H1 (cell line): ENCODE data around the gene SLC19A1. TPM values are rescaled to one million over a fixed set of nuclear protein-coding genes. Genes with fewer than 3 reads are reported as not detected.

Experiments used
- CTCF ChIA-PET: fragments of 300-600 bp; sonication (Branson Sonifier 250); formaldehyde crosslinking; loops from one replicate; lab custom pipeline; 2021; ENCODE audit not compliant: partially characterized antibody; lab: Charles Lee
- POLR2A ChIA-PET: fragments of 300-600 bp; sonication (Branson Sonifier 250); formaldehyde crosslinking; loops from one replicate; lab custom pipeline; 2021; ENCODE audit warnings: inconsistent platforms; ENCODE audit not compliant: partially characterized antibody; lab: Charles Lee
- DNase-seq, 2 experiments: peaks; one replicate each; pipeline versions ENCODE4 v3.0.0 to v3.0.0-alpha.2; 2010 to 2022; ENCODE audit warnings: low spot score in 2 of 2, low read depth in 1 of 2, mixed read lengths in 1 of 2
- FAIRE-seq: peaks from 2 replicates; lab custom pipeline; 2011; peaks lifted over from hg19 to GRCh38; lab: Jason Lieb, UNC
- H2AFZ ChIP-seq: 2 replicates; pipeline ENCODE4 v1.8.1; 2012; ENCODE audit warnings: low read length, inconsistent platforms
- H2AK5ac ChIP-seq: 2 replicates; pipeline ENCODE4 v1.6.1; 2013; ENCODE audit warnings: low read depth, low read length
- H2BK120ac ChIP-seq: replicated peaks from 2 replicates; pipeline ENCODE3; 2013; ENCODE audit warnings: low read depth, low read length, inconsistent platforms
- H2BK12ac ChIP-seq: 2 replicates; pipeline ENCODE4 v1.6.1; 2013; ENCODE audit warnings: low read depth, low read length
- H2BK15ac ChIP-seq: 2 replicates; pipeline ENCODE4 v1.6.1; 2013; ENCODE audit warnings: low read length
- H2BK20ac ChIP-seq: 2 replicates; pipeline ENCODE4 v1.6.1; 2013; ENCODE audit warnings: low read length
- H2BK5ac ChIP-seq: 2 replicates; pipeline ENCODE4 v1.6.1; 2013; ENCODE audit warnings: low read depth, low read length
- H3K14ac ChIP-seq: 2 replicates; pipeline ENCODE4 v1.6.1; 2013; ENCODE audit warnings: inconsistent platforms; ENCODE audit not compliant: insufficient read length
- H3K18ac ChIP-seq: 2 replicates; pipeline ENCODE4 v1.6.1; 2013; ENCODE audit warnings: low read length; ENCODE audit errors: extremely low read depth
- H3K23ac ChIP-seq: 2 replicates; pipeline ENCODE4 v1.6.1; 2013; ENCODE audit warnings: inconsistent platforms; ENCODE audit not compliant: insufficient read length
- H3K23me2 ChIP-seq: 2 replicates; pipeline ENCODE4 v1.6.1; 2013; ENCODE audit warnings: low read depth, low read length
- H3K27ac ChIP-seq: 2 replicates; pipeline ENCODE4 v1.6.1; 2011; ENCODE audit warnings: low read depth, low read length, inconsistent platforms
- H3K27me3 ChIP-seq, 4 experiments: replicated peaks in 1 of 4; 1 replicate in 1 of 4; 2 replicates in 3 of 4; pipeline versions ENCODE4 v1.6.1 to v1.8.1; 2011 to 2013; ENCODE audit warnings: low read length in 3 of 4, mild to moderate bottlenecking in 3 of 4, inconsistent platforms in 2 of 4, mixed read lengths in 2 of 4, moderate library complexity in 1 of 4; ENCODE audit not compliant: control insufficient read depth in 3 of 4, insufficient read depth in 3 of 4; ENCODE audit errors: extremely low read depth in 1 of 4
- H3K36me3 ChIP-seq, 4 experiments: 2 replicates each; pipeline versions ENCODE4 v1.6.1 to v1.8.1; 2011 to 2013; ENCODE audit warnings: mild to moderate bottlenecking in 4 of 4, low read length in 3 of 4, moderate library complexity in 2 of 4, control low read depth in 1 of 4, inconsistent platforms in 1 of 4; ENCODE audit not compliant: insufficient read depth in 4 of 4, control insufficient read depth in 2 of 4
- H3K4ac ChIP-seq: replicated peaks from 2 replicates; pipeline ENCODE3; 2013; ENCODE audit warnings: low read length, low read depth, mixed read lengths, inconsistent platforms; ENCODE audit not compliant: insufficient read length
- H3K4me1 ChIP-seq, 4 experiments: replicated peaks in 1 of 4; 1 replicate in 1 of 4; 2 replicates in 3 of 4; pipeline versions ENCODE4 v1.6.1 to v1.8.1; 2011 to 2013; ENCODE audit warnings: low read length in 3 of 4, inconsistent platforms in 2 of 4, mixed read lengths in 1 of 4; ENCODE audit not compliant: insufficient read depth in 4 of 4, control insufficient read depth in 3 of 4
- H3K4me2 ChIP-seq, 2 experiments: 2 replicates each; pipeline versions ENCODE4 v1.6.1 to v1.8.1; 2011 to 2013; ENCODE audit warnings: low read depth in 2 of 2, low read length in 2 of 2, control low read depth in 1 of 2, inconsistent platforms in 1 of 2, mild to moderate bottlenecking in 1 of 2; ENCODE audit not compliant: insufficient read depth in 1 of 2
- H3K4me3 ChIP-seq, 4 experiments: fragments of 200-600, 300-600 bp in 1 of 4; sonication (generic), shearing (Covaris generic), sonication (Bioruptor Twin) in 1 of 4; 2 replicates each; pipeline versions ENCODE4 v1.5.1 to v1.8.1; 2011 to 2016; ENCODE audit warnings: low read length in 4 of 4, low read depth in 3 of 4, control low read depth in 2 of 4, inconsistent platforms in 2 of 4, mild to moderate bottlenecking in 2 of 4, mixed read lengths in 1 of 4, moderate library complexity in 1 of 4; ENCODE audit not compliant: insufficient read depth in 2 of 4; ENCODE audit errors: extremely low read depth in 1 of 4
- H3K56ac ChIP-seq: replicated peaks from 2 replicates; pipeline ENCODE3; 2013; ENCODE audit warnings: low read depth, mild to moderate bottlenecking, mixed read lengths, low read length, inconsistent platforms; ENCODE audit not compliant: insufficient read length
- H3K79me1 ChIP-seq: 2 replicates; pipeline ENCODE4 v1.6.1; 2013; ENCODE audit warnings: low read depth, low read length, control low read depth
- H3K79me2 ChIP-seq, 2 experiments: 2 replicates each; pipeline versions ENCODE4 v1.6.1 to v1.8.1; 2012 to 2013; ENCODE audit warnings: low read length in 2 of 2, mild to moderate bottlenecking in 2 of 2, inconsistent platforms in 1 of 2; ENCODE audit not compliant: insufficient read depth in 2 of 2, control insufficient read depth in 1 of 2
- H3K9ac ChIP-seq, 4 experiments: replicated peaks in 1 of 4; 1 replicate in 1 of 4; 2 replicates in 3 of 4; pipeline versions ENCODE4 v1.6.1 to v1.8.1; 2011 to 2013; ENCODE audit warnings: low read depth in 3 of 4, low read length in 3 of 4, control low read depth in 2 of 4, mild to moderate bottlenecking in 2 of 4, moderate library complexity in 2 of 4, inconsistent platforms in 1 of 4; ENCODE audit errors: extremely low read depth in 1 of 4
- H3K9me3 ChIP-seq, 2 experiments: 2 replicates each; pipeline versions ENCODE4 v1.6.1 to v1.8.1; 2012 to 2013; ENCODE audit warnings: mild to moderate bottlenecking in 2 of 2, moderate library complexity in 2 of 2, control low read depth in 1 of 2, inconsistent platforms in 1 of 2, low read depth in 1 of 2, low read length in 1 of 2, mixed read lengths in 1 of 2; ENCODE audit not compliant: insufficient read depth in 2 of 2
- H4K20me1 ChIP-seq, 2 experiments: replicated peaks in 1 of 2; 2 replicates each; pipeline versions ENCODE3 to v1.8.1; 2011 to 2013; ENCODE audit warnings: inconsistent platforms in 2 of 2, low read length in 2 of 2, mild to moderate bottlenecking in 1 of 2; ENCODE audit not compliant: insufficient read depth in 2 of 2, control insufficient read depth in 1 of 2
- H4K5ac ChIP-seq: 2 replicates; pipeline ENCODE4 v1.6.1; 2013; ENCODE audit warnings: low read length, low read depth, mixed read lengths, inconsistent platforms; ENCODE audit not compliant: insufficient read length
- H4K8ac ChIP-seq: 2 replicates; pipeline ENCODE4 v1.8.0; 2013; ENCODE audit warnings: mild to moderate bottlenecking, moderate library complexity, low read length, inconsistent platforms; ENCODE audit not compliant: insufficient read depth; ENCODE audit errors: extremely low read depth
- H4K91ac ChIP-seq: replicated peaks from 2 replicates; pipeline ENCODE3; 2013; ENCODE audit warnings: low read length, mixed read lengths, inconsistent platforms; ENCODE audit not compliant: insufficient read length
- CTBP2 ChIP-seq: IDR thresholded peaks from 2 replicates; pipeline ENCODE4 v1.7.0; 2011; ENCODE audit warnings: borderline replicate concordance, mild to moderate bottlenecking, moderate library complexity, mixed read lengths, low read length; ENCODE audit not compliant: insufficient read depth, insufficient read length
- CTCF ChIP-seq, 3 experiments: IDR thresholded peaks; 1 replicate in 2 of 3; 2 replicates in 1 of 3; pipeline versions ENCODE4 v1.5.1 to v1.6.1; 2011; ENCODE audit warnings: low read length in 3 of 3, mild to moderate bottlenecking in 3 of 3, inconsistent platforms in 2 of 3, low read depth in 1 of 3, moderate library complexity in 1 of 3; ENCODE audit not compliant: insufficient read depth in 1 of 3; ENCODE audit errors: control extremely low read depth in 1 of 3
- MAX ChIP-seq: IDR thresholded peaks from 2 replicates; pipeline ENCODE4 v1.6.1; 2012; ENCODE audit warnings: inconsistent platforms
- PHF8 ChIP-seq: fragments of 200-600 bp; sonication (generic); conservative IDR thresholded peaks from 2 replicates; pipeline ENCODE4 v1.7.1; 2012; ENCODE audit warnings: low read depth, mild to moderate bottlenecking, inconsistent platforms, low read length, moderate library complexity
- RNF2 ChIP-seq: fragments of 200-900, 300-1000 bp; sonication (generic); IDR thresholded peaks from 2 replicates; pipeline ENCODE4 v1.7.1; 2016; ENCODE audit warnings: borderline replicate concordance, low read depth, mild to moderate bottlenecking, antibody characterized with exemption, low read length; ENCODE audit not compliant: poor library complexity, severe bottlenecking; ENCODE audit errors: missing control alignments
- SIRT6 ChIP-seq: IDR thresholded peaks from one replicate; pipeline ENCODE4 v1.7.1; 2012; ENCODE audit warnings: low read length, inconsistent platforms
- SP2 ChIP-seq: IDR thresholded peaks from 2 replicates; pipeline ENCODE4 v1.6.1; 2012; ENCODE audit warnings: mild to moderate bottlenecking, low read length, inconsistent platforms
- SRF ChIP-seq: IDR thresholded peaks from 2 replicates; pipeline ENCODE4 v1.6.1; 2011; ENCODE audit warnings: mild to moderate bottlenecking, low read depth, low read length, moderate library complexity
- TBP ChIP-seq: IDR thresholded peaks from 2 replicates; pipeline ENCODE4 v1.6.1; 2011; ENCODE audit warnings: low read depth, low read length, improper control_type of control experiment
- YY1 ChIP-seq: IDR thresholded peaks from 2 replicates; pipeline ENCODE4 v1.6.1; 2011; ENCODE audit warnings: low read depth, mild to moderate bottlenecking, low read length
- ZNF274 ChIP-seq: IDR thresholded peaks from 2 replicates; pipeline ENCODE4 v1.7.0; 2012; ENCODE audit warnings: low read length, borderline replicate concordance; ENCODE audit errors: extremely low read depth
- WGBS, 2 experiments: shearing (Covaris generic) in 1 of 2; methylation state at CpG; one replicate each; pipeline versions ENCODE4 v1.1.6 to v1.1.7; 2013 to 2015; ENCODE audit warnings: low lambda C conversion rate in 2 of 2, mixed read lengths in 2 of 2, inconsistent platforms in 1 of 2, low coverage in 1 of 2, missing lambda C conversion rate in 1 of 2; ENCODE audit not compliant: insufficient replicate concordance in 2 of 2, insufficient coverage in 1 of 2, insufficient read length in 1 of 2; ENCODE audit errors: extremely low coverage in 1 of 2, missing lambda C conversion rate in 1 of 2; 5-methylcytosine and 5-hydroxymethylcytosine counted together
- polyA plus RNA-seq, 7 experiments: library from polyadenylated mRNA; depleted of rRNA in 3 of 7; stranded (reverse) in 5 of 7; unstranded in 2 of 7; fragments of >200 nt in 5 of 7; fragments of 200-250 nt in 2 of 7; gene quantifications; 1 replicate in 5 of 7; 2 replicates in 1 of 7; 4 replicates in 1 of 7; pipeline versions ENCODE4 v1.2.1 to v1.2.3, GENCODE V29; 2011 to 2013; ENCODE audit warnings: missing spikeins in 2 of 7, mixed read lengths in 2 of 7
- total RNA-seq: library from RNA; stranded (reverse); fragmentation: NEBNext Ultra II Directional; extraction: Animal tissue kit (Norgen Biotek cat#: 25700); gene quantifications from 2 replicates; pipeline ENCODE4 v1.2.1, GENCODE V29; 2021

Gene SLC19A1
- total and polyA plus RNA-seq, 2 of the 8 experiments (the other 6 are each of a cell fraction or from before 2014, with no cell fraction given) = 31.6 to 43.8 TPM

- no peak overlapping the region for H2BK20ac ChIP-seq
- H4K5ac ChIP-seq = no peak overlapping the region
- no peak overlapping the region for H3K4me3 ChIP-seq
- peaks cover 0 to 13% of the 10 kb centered on the region in 2 experiments; a peak in 2 of 4 replicates for H3K79me2 ChIP-seq
- DNase-seq (no peak), FAIRE-seq (no peak)
- no peak overlapping the region for H3K4me2 ChIP-seq
- no peak overlapping the region for H3K4ac ChIP-seq
- H4K91ac ChIP-seq = no peak overlapping the region
- H2BK15ac ChIP-seq = no peak overlapping the region
- no peak overlapping the region for H2AFZ ChIP-seq
- no peak overlapping the region for H3K56ac ChIP-seq
- no peak overlapping the region for H4K8ac ChIP-seq
- 86% methylated on average over 5 of the region's 6 CpGs; no CpG with 5 or more reads in 1 of the 2 experiments for WGBS, 2 experiments
- peak overlapping the region; percentile 86; the same call in 1 of the 2 replicates for H2AK5ac ChIP-seq
- no peak overlapping the region for H2BK5ac ChIP-seq
- H3K4me1 ChIP-seq = peaks cover 0 to 17% (median 10%) of the 10 kb centered on the region in 4 experiments; a peak in 4 of 7 replicates
- peaks cover 6% of the 10 kb centered on the region; the same call in 1 of the 2 replicates for H3K23me2 ChIP-seq
- no peak overlapping the region for H3K14ac ChIP-seq
- no peaks in the 10 kb centered on the region for H3K79me1 ChIP-seq
- no peaks in the 10 kb centered on the region; a peak in 1 of 7 replicates for H3K27me3 ChIP-seq
- H3K36me3 ChIP-seq = no peaks in the 10 kb centered on the region
- POLR2A ChIA-PET = no interaction called here
- no peak overlapping the region for H3K9ac ChIP-seq
- H3K9me3 ChIP-seq = no peaks in the 10 kb centered on the region
- H3K23ac ChIP-seq = no peak overlapping the region
- no peak overlapping the region for H3K18ac ChIP-seq
- H4K20me1 ChIP-seq = peaks cover 0 to under 1% of the 10 kb centered on the region in 2 experiments
- H2BK12ac ChIP-seq = 0 out of 2 replicates have a peak overlapping the region, but pooled peaks have one; percentile 27
- no peak overlapping the region for H3K27ac ChIP-seq
- CTCF ChIA-PET = no interaction called here
- H2BK120ac ChIP-seq = no peak overlapping the region
- TF ChIP-seq CTCF (IDR thresholded peaks at IDR 0.05; ENCODE audit: control extremely low read depth in 1 of 3, insufficient read depth in 1 of 3, low read depth in 1 of 3, low read length in 3 of 3) (no peak), SRF (no peak), TBP (no peak), SIRT6 (no peak), ZNF274 (no peak), PHF8 (no peak), MAX (no peak), SP2 (no peak), CTBP2 (no peak), YY1 (no peak), RNF2 (no peak)
Observed at GRCh38 chr21:45545236-45545570, 3.0 kb upstream of the SLC19A1 start.
